Colonic mucosa (tissue), 4 donors: ENCODE measurements around the gene RANGRF. TPM values are rescaled to one million over a fixed set of nuclear protein-coding genes. Genes with fewer than 3 reads are reported as not detected.

ENCODE experiments used
- DNase-seq: peaks from one replicate; pipeline ENCODE4 v3.0.0-alpha.2; 2020
- H3K27ac ChIP-seq: fragments of 200-600 bp; one replicate; pipeline ENCODE4 v1.8.0; 2021
- H3K27me3 ChIP-seq: fragments of 200-600 bp; one replicate; pipeline ENCODE4 v1.8.0; 2021
- H3K36me3 ChIP-seq: fragments of 200-600 bp; one replicate; pipeline ENCODE4 v1.8.0; 2021
- H3K4me1 ChIP-seq: fragments of 200-600 bp; one replicate; pipeline ENCODE4 v1.8.0; 2021; ENCODE audit warnings: mild to moderate bottlenecking
- H3K4me3 ChIP-seq: fragments of 200-600 bp; one replicate; pipeline ENCODE4 v1.8.0; 2021
- H3K9ac ChIP-seq, 2 donors: one replicate each; pipeline ENCODE4 v1.7.0; 2013; ENCODE audit warnings: control low read depth in 2 of 2, low read depth in 2 of 2, low read length in 2 of 2
- H3K9me3 ChIP-seq: fragments of 200-600 bp; one replicate; pipeline ENCODE4 v1.8.0; 2021
- CTCF ChIP-seq: fragments of 200-600 bp; IDR thresholded peaks from one replicate; pipeline ENCODE4 v1.8.0; 2022; ENCODE audit warnings: antibody characterized with exemption, mild to moderate bottlenecking
- intact Hi-C: fragments of 100-400 bp; cut with DNase I; formaldehyde crosslinking; loops from one replicate; pipeline ENCODE4 v1.14.1; 2022
- total RNA-seq, 2 donors: library from RNA; stranded (reverse); fragmentation: NEBNext Ultra II Directional in 1 of 2; extraction: Animal tissue kit (Norgen Biotek cat#: 25700) in 1 of 2; gene quantifications; one replicate each; pipeline ENCODE4 v1.2.1, GENCODE V29; 2021
- donor health status: healthy.
- donor health status: DM: no; HTN: no; CAD: no.
- donor health status: DM: no; HTN: no; CAD: no.

RANGRF gene
- total RNA-seq, 2 donors from 2014 or later: 16.8 to 26.5 TPM

- Histone ChIP-seq H3K4me3 (no peak overlapping the region), H3K9me3 (no peaks in the 10 kb centered on the region), H3K36me3 (no peaks in the 10 kb centered on the region), H3K9ac (peak overlapping the region; percentile 47 to 68), H3K4me1 (no peaks in the 10 kb centered on the region), H3K27ac (no peak overlapping the region), H3K27me3 (no peaks in the 10 kb centered on the region)
- intact Hi-C loops: no loop called here
- no peak for TF ChIP-seq CTCF
- no peak for DNase-seq
These were observed 5.9 kb downstream of the RANGRF start for GRCh38 chr17:8294361-8294760.

GRCh38 chr17:8294814-8295316 lies 6.4 kb downstream of the RANGRF start:
- no peak for DNase-seq

GRCh38 chr17:8300226-8300625 lies 11.8 kb downstream of the RANGRF start:
- H3K4me1 ChIP-seq: no peaks in the 10 kb centered on the region
- H3K4me3 ChIP-seq: no peak overlapping the region
- intact Hi-C loops: loop anchor here (5.0 kb wide), 1 partner anchor 48 kb away; no protein-coding TSS in a partner anchor
- no peaks in the 10 kb centered on the region for H3K36me3 ChIP-seq
- no peak for TF ChIP-seq CTCF
- H3K9ac ChIP-seq: no peak overlapping the region
- DNase-seq: no peak
- H3K9me3 ChIP-seq: no peaks in the 10 kb centered on the region
- H3K27me3 ChIP-seq: no peaks in the 10 kb centered on the region
- H3K27ac ChIP-seq: no peak overlapping the region

More at GRCh38 chr17:8294814-8295316, 6.4 kb downstream of the RANGRF start:
- Histone ChIP-seq H3K27me3 (no peaks in the 10 kb centered on the region), H3K27ac (peak overlapping the region; percentile 92), H3K4me3 (peak overlapping the region; percentile 52), H3K36me3 (no peaks in the 10 kb centered on the region), H3K4me1 (no peaks in the 10 kb centered on the region), H3K9ac (peak overlapping the region; percentile 68 to 74), H3K9me3 (no peaks in the 10 kb centered on the region)
- no peak for TF ChIP-seq CTCF
- intact Hi-C loops: no loop called here

- Histone ChIP-seq H3K27me3 (no peaks in the 10 kb centered on the region), H3K4me3 (no peak overlapping the region), H3K9ac (no peak overlapping the region), H3K36me3 (no peaks in the 10 kb centered on the region), H3K9me3 (no peaks in the 10 kb centered on the region), H3K4me1 (no peaks in the 10 kb centered on the region), H3K27ac (no peak overlapping the region)
- intact Hi-C loops: loop anchor here (5.0 kb wide), 1 partner anchor 48 kb away; no protein-coding TSS in a partner anchor
- TF ChIP-seq CTCF: peak; percentile 74
- peak; percentile 47 for DNase-seq
These were observed 12.3 kb downstream of the RANGRF start for GRCh38 chr17:8300627-8301242.

- peaks cover 11% of the 10 kb centered on the region for H3K27me3 ChIP-seq
- no peaks in the 10 kb centered on the region for H3K4me1 ChIP-seq
- no peak overlapping the region for H3K9ac ChIP-seq
- intact Hi-C loops: no loop called here
- no peak overlapping the region for H3K27ac ChIP-seq
- H3K36me3 ChIP-seq: no peaks in the 10 kb centered on the region
- H3K9me3 ChIP-seq: no peaks in the 10 kb centered on the region
- DNase-seq: no peak
- no peak for TF ChIP-seq CTCF
- H3K4me3 ChIP-seq: no peak overlapping the region
These were observed 22.2 kb downstream of the RANGRF start for GRCh38 chr17:8310601-8311123.
